ENCODE measurements around the gene PHOSPHO2.

GRCh38 chr2:169684135-169684565, 10.1 kb upstream of the PHOSPHO2 start:
- TF ChIP-seq POLR2A (IDR thresholded peaks at IDR 0.05) (no peak), CTCF (IDR thresholded peaks at IDR 0.05) (no peak)
